ENCODE data around the gene SOX13. TPM values are rescaled to one million over a fixed set of nuclear protein-coding genes. Genes with fewer than 3 reads are reported as not detected.

The SOX13 gene
- total RNA-seq, 1 donor, result 3.3 TPM

DNA sequence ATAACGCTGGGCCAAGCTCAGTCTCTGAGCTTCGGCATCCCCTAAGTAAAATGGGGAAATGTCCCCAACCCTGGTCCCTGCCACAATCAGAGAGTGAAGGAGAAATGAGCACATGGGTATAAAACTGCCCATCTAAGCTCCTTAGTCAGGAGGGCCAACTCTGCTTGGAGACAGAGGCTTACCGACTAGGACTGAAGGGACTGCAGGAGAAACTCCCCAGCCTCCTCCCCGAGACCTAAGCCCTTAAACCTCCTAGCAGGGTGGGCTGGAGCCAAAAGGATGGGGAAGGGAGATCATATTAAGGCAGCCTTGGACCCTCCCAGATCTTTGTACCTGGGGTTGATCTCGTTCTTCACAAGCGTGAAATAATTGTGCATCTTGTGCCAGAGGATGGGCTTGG, 73.4 kb downstream of the SOX13 start:
- TF ChIP-seq CTCF (IDR thresholded peaks at IDR 0.05; ENCODE audit: insufficient read depth, low read length), result no peak
- no peak for DNase-seq (ENCODE audit: low read depth)
- H3K4me3 ChIP-seq (ENCODE audit: low read depth, low read length), result no peak overlapping the region

DNA sequence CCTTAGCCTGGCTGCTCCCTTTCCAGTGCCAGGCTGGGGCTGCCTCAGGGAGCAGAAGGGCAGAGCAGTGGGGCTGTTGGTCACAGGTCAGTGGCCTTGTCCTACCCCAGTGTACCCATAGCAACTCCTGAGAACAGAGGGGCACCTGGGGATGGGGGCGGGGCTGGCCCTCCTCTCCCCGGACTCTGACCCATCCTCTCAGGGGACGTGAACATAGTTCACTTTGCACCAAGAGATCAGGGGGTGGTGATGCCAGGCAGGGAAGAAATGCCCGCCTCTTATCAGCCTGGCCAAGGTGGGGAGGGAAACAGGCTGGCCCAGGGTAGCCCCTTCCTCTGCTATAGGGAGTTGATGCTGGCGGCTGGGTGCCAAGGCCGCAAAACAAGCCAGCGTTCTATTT, 74.0 kb downstream of the SOX13 start:
- H3K4me3 ChIP-seq (ENCODE audit: low read depth, low read length), result no peak overlapping the region
- DNase-seq (ENCODE audit: low read depth), result no peak
- TF ChIP-seq CTCF (IDR thresholded peaks at IDR 0.05; ENCODE audit: insufficient read depth, low read length), result no peak

DNA sequence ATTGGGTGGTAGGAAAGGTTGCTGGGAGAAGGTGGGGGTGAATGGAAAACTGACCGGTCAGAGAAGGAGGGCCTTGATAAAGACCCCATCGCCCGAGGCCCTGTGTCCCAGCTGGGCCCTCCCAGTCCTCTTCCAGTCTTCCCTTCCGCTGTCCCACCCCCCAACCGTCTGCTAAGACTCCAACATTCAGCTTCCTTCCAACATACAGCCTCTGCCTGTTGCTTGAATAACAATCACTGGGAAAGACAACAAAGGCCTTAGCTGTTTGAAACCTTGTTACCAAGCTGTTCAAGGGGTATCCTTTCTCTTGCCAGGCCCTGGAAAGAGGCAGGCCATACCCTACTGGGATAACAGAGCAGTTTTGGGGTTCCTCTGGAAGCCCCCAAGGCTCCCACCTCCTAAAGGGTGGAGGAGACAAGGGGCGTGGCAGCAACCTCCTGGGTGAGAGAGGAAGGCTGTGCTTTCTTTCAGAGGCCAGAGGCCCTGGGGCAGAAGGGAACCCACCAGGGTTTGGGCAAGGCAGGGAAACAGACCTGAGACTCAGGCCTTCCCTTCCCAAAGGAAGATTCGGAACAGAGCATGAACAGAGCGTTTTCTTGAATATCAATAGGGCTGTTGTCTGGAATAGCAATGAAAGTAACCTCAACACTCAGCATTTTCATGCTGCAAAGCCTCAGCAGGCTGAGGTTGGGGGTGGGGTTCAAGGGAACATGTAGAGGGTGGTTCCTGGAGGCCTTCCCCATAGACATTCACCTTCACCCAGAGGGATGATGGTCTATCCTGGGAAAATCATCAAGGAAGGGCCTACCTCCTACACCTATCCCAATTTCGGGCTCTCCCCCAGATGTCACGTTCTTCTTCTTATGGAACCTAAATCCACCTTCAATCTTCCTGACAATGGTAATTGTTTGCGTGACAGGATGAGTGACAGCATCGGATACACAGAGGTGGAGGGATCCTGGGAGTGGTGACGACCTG, 74.8 kb downstream of the SOX13 start:
- H3K4me3 ChIP-seq (ENCODE audit: low read depth, low read length), result no peak overlapping the region
- TF ChIP-seq CTCF (IDR thresholded peaks at IDR 0.05; ENCODE audit: insufficient read depth, low read length), result no peak

DNA sequence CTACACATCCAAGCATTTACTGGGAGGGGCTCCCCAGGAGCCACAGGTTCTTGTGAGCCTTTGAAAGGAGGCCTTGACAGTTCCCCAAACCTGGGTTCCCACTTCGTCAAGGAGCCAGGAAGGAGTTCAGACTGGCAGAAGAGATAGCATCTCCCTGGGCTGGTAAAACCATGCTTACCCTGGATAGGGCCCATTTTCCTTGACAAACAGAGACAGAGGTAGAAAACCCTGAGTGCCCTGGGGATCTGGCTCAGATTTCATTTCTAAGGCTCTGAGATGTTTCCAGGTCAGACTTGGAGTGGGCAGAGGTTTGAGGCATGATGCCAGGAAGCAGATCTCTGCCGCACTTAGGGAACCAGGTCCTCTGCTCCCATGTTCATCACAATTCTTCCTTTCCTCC, 76.2 kb downstream of the SOX13 start:
- no peak for TF ChIP-seq CTCF (IDR thresholded peaks at IDR 0.05; ENCODE audit: insufficient read depth, low read length)
- no peak overlapping the region for H3K4me3 ChIP-seq (ENCODE audit: low read depth, low read length)
- DNase-seq (ENCODE audit: low read depth), result no peak

More for the DNA sequence above, 74.8 kb downstream of the SOX13 start:
- DNase-seq (ENCODE audit: low read depth), result no peak

DNA sequence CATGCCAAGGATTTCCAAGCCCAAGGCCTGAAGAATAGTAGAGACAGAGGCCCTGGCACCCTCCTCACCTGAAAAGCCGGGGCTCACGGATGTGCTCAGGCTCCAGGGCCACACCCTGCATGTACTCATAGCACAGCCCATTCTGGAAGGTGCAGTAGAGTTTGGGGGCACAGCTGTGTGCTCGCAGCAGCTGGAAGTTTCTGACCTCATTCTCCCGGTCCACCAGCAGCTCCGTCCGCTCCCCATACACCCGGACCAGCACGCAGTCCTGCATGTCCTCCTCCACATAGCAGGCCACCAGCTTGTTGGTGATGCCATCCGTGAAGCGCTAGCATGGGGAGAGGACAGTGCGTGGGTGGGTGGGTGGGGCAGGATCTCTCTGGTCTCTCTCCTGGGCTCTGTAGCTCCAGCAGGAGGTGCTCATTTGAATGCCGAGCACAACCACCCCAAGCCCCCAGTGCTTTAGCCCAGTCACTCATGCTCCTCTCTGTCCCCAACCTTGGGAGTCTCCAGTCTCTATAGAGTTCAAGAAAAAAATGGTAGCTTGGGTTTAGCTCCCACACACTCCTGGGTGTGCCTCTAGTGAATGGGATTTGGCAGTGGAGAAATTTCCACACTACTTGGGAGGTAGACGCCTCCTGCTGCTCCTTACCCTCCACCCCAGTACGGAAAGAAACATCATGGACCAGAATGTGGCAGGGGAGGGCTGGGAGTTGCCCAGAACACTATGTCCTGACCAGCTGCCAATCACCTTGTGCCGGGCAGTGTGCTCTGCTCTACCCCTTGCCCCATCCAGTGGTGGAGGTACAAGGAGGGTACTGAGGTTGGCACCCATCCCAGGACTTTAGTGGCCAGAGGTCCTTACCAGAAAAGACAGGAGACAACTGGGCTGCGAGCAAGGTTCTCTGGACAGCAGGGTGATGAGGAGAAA, 77.0 kb downstream of the SOX13 start:
- TF ChIP-seq CTCF (IDR thresholded peaks at IDR 0.05; ENCODE audit: insufficient read depth, low read length), result no peak
- no peak for DNase-seq (ENCODE audit: low read depth)
- no peak overlapping the region for H3K4me3 ChIP-seq (ENCODE audit: low read depth, low read length)

- no peak for DNase-seq (ENCODE audit: low read depth)
- TF ChIP-seq CTCF (IDR thresholded peaks at IDR 0.05; ENCODE audit: insufficient read depth, low read length), result no peak
- peak overlapping the region; percentile 68 for H3K4me3 ChIP-seq (ENCODE audit: low read depth, low read length)
These were observed 78.0 kb downstream of the SOX13 start for GRCh38 chr1:204150702-204151551.
